Stimulated activated CD8-positive, alpha-beta memory T cell treated with anti-CD3 and anti-CD28 coated beads, Interleukin-4, amount 100 ng/mL, for 48 hours (primary cell): ENCODE data around the gene HAL.
A peak's percentile ranks its signal among the peaks of the same experiment; 100 is the strongest.
"Not testable (repeated sequence)": the region's sequence is repeated elsewhere in the genome, so short reads cannot be mapped to it uniquely, and the experiment has no call there.

Experiments used
- DNase-seq: peaks from one replicate; pipeline ENCODE4 v3.0.0-alpha.2; 2020

The HAL gene

GRCh38 chr12:95972832-95973456 is 23.2 kb downstream of the HAL start:
- no peak for DNase-seq

GRCh38 chr12:95970905-95971304 is 25.2 kb downstream of the HAL start:
- DNase-seq: no peak

GRCh38 chr12:95969116-95969515 is 27.0 kb downstream of the HAL start:
- DNase-seq: not testable (repeated sequence)

- no peak for DNase-seq
These were observed 28.8 kb downstream of the HAL start for GRCh38 chr12:95967301-95967700.

GRCh38 chr12:95966287-95966870 is 29.8 kb downstream of the HAL start:
- no peak for DNase-seq

GRCh38 chr12:95963096-95963495 is 33.0 kb downstream of the HAL start:
- DNase-seq: no peak

DNA sequence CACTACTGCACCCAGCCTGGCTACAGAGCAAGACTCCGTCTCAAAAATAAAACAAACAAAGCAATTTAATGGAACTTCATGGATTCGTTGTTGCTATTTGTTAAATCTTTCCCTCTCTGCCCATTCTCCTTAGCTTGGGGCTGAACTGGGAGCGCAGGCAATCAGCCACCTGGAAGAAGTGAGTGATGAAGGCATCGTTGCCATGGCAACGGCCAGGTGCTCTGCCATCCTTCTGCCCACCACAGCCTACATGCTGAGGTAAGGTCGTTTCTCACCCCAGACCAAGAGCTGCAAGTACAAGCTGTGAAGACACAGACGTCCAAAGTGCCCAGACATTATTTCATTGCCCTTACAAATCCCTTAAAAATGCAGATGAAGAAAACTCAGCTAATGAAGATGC is 33.9 kb downstream of the HAL start:
- no peak for DNase-seq

GRCh38 chr12:95960241-95960640 is 35.9 kb downstream of the HAL start:
- no peak for DNase-seq

DNA sequence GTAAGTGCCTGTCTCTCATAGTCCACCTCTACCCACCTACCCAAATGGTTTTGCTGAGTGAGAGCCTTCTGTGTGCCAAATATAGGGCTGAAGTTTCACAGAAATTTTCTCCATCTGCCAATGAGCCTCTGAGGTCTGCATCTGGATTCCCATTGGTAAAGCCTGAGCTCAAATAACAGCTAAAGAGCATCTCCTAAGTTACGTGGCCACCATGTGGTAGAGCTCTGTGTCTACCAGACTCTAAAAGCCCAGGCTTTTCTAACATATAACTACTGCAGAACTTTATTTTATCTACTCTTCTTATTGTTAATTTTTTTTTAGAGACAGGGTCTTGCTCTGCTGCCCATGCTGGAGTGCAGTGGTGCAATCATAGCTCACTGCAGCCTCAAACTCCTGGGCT is 37.0 kb downstream of the HAL start:
- DNase-seq: no peak

GRCh38 chr12:95956557-95957145 is 39.5 kb downstream of the HAL start:
- no peak for DNase-seq

DNA sequence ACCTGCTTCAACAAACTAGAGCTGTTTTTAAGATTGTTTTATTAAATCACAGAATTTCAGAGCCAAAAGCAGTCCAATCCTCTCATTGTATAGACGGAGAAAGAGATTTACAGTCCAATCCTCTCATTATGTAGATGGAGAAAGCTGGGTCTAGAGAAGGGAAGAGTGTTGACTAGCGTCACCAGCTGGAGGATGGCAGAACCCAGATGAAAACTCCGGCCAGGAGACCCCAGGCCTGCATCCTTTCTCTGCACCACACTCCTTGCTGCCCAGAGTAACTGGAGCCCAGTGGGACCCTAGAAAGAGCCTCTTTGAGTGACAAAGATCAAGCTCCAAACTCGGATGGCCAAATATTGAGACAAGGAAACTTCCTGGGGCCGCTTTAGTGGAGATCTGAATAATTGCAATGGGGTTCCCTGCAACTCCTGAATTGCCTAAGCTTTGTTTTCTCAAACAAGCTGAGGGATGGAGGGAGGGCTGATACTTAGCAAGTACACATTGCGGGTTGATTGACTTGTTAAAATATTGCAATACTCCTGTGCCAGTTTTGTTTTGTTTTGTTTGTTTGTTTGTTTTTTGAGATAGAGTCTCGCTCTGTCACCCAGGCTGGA is 40.5 kb downstream of the HAL start:
- no peak for DNase-seq

DNA sequence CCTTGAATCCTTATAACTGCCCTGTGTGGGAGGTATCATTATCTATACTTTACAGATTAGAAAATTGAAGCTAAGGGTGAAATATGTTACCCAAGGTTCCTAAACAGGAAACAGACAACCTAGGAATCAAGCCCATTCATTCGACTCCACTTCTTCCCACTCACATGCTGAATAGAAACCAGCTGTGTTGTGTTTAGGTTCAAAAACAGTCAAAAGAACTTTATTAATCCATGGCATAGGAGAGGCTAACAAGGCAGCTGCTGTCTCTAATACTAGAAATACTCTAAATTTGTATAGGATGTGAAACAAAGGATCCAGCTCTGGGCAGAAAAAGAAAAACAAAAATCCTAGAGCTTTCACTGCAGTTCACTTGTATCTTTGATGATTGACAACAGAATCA is 43.1 kb downstream of the HAL start:
- no peak for DNase-seq

GRCh38 chr12:95951515-95951914 is 44.6 kb downstream of the HAL start:
- DNase-seq: no peak

- DNase-seq: no peak
These were observed 46.5 kb downstream of the HAL start for GRCh38 chr12:95949477-95950206.

DNA sequence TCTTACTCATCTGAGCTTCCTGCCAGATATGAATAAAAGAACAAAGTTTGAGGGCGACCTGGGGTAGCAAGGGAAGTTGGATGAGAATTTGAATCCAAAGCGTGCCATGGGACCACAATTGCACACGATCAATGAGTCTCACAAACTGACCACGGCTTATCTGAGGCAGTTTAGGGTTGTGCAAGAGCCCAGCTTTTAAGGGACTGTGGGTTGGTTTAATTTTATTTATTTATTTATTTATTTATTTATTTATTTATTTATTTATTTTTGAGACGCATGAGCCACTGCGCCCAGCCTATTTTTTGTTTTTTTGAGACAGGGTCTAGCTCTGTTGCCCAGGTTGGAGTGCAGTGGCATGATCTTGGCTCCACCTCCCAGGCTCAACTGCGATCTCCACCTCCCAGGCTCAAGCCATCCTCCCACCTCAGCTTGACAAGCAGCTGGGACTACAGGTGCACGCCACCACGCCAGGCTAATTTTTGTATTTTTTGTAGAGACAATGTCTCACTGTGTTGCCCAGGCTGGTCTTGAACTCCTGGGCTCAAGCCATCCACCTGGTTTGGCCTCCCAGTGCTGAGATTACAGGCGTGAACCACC is 51.9 kb downstream of the HAL start:
- DNase-seq: no peak

GRCh38 chr12:95943330-95943842 is 52.8 kb downstream of the HAL start, which contains the start of gene AMDHD1:
TSS of gene AMDHD1 (plus strand) at chr12:95943331. CDS start at chr12:95943399, 68 bp downstream.
- peak; percentile 70 for DNase-seq

DNA sequence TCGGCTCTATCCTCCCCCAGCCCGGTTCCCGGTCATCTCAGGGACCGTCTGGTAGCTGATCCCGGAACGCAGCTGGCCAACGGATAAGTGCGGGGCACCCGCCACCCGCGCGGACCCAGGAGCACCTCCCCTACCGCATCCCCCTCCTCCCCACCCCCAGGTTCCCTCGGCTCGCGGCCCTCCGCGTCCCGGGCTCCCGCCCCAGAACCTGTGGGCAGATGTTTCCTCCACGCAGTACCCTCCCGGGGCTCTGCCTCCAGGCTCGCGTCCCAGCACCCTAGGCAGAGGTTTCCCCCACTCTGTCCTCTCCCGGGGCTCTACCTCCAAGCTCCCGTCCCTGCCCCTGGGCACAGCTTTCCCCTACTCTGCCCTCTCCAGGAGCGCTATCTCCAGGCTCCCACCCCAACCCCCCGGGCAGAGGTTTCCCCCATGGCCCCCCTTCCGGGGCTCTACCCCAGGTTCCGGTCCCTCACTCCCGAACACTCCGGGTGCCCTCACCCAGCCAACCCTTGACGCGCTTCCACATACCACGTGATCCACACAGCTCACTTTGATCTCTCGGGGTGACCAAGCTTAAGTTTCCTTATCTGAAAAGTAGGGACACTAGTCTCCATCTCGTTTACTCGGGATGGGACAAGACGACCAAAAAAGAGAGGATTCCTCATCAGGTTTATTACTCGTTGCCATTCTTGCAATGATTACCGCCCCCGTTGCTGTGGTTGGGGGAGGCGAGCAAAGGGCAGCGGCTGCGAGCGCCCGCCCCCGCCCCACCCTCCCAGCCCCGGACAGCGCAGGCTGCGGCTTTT is 53.4 kb downstream of the HAL start, which contains the start of gene CCDC38:
CCDC38 (minus strand) TSS at position 91 of the 806 bp plus-strand sequence. CDS start 6,105 bp downstream, outside the sequence.
- peak; percentile 86 for DNase-seq

GRCh38 chr12:95942101-95942523 is 54.0 kb downstream of the HAL start:
- DNase-seq: no peak

DNA sequence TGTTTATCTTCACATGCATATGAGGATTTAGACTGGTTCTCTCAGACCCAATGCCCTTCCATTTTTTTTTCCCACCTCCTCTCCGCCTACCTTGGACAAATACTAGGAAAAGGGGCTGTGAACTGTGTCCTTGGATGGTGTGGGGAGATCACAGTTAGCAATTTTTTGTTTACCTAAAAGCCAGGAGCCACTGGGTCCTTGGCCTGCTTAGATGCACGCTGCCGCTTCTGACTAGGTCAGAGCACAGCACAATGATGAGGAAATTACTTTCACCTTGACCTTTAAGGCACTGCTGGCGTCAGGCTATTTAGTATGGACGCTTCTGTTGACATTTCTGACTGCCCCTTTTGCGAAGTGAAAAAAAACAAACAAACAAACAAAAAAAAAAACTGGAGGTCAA is 55.6 kb downstream of the HAL start:
- no peak for DNase-seq
